Neural progenitor cell (in vitro differentiated cells): ENCODE measurements around the gene C19orf12. TPM values are rescaled to one million over a fixed set of nuclear protein-coding genes. Genes with fewer than 3 reads are reported as not detected.

Experiments
- DNase-seq: peaks from one replicate; pipeline ENCODE4 v3.0.0-alpha.2; 2016; ENCODE audit warnings: low spot score
- H2AFZ ChIP-seq: fragments of 200-600 bp; sonication (generic); replicated peaks from 2 replicates; pipeline ENCODE4 v1.6.1; 2016; ENCODE audit warnings: antibody characterized with exemption
- H3F3A ChIP-seq: fragments of 200-600 bp; sonication (generic); 2 replicates; pipeline ENCODE4 v1.6.1; 2016; ENCODE audit warnings: antibody characterized with exemption, low read depth
- H3K27ac ChIP-seq: fragments of 200-600 bp; sonication (generic); 2 replicates; pipeline ENCODE4 v1.5.1; 2016; ENCODE audit warnings: mild to moderate bottlenecking
- H3K27me3 ChIP-seq: fragments of 200-600 bp; sonication (generic); 2 replicates; pipeline ENCODE4 v1.6.1; 2016; ENCODE audit warnings: mild to moderate bottlenecking, moderate library complexity
- H3K36me3 ChIP-seq: fragments of 200-600 bp; sonication (generic); 2 replicates; pipeline ENCODE4 v1.5.1; 2016
- H3K4me1 ChIP-seq: fragments of 200-600 bp; sonication (generic); 2 replicates; pipeline ENCODE4 v1.6.1; 2016; ENCODE audit warnings: mixed run types
- H3K4me2 ChIP-seq: fragments of 200-600 bp; sonication (generic); 2 replicates; pipeline ENCODE4 v1.6.1; 2016
- H3K4me3 ChIP-seq: fragments of 200-600 bp; sonication (generic); 2 replicates; pipeline ENCODE4 v1.5.1; 2016
- H3K79me2 ChIP-seq: fragments of 200-600 bp; sonication (generic); 2 replicates; pipeline ENCODE4 v1.6.1; 2016; ENCODE audit warnings: low read depth
- H3K9ac ChIP-seq: fragments of 200-600 bp; sonication (generic); 2 replicates; pipeline ENCODE4 v1.6.1; 2016
- H3K9me3 ChIP-seq: fragments of 200-600 bp; sonication (generic); 2 replicates; pipeline ENCODE4 v1.5.1; 2016; ENCODE audit warnings: low read depth
- H4K20me1 ChIP-seq: fragments of 200-600 bp; sonication (generic); 2 replicates; pipeline ENCODE4 v1.6.1; 2016; ENCODE audit warnings: low read depth
- H3K27ac Mint-ChIP-seq: 3 replicates; pipeline ENCODE4 v1.8.0; 2021; ENCODE audit warnings: mixed read lengths
- H3K27me3 Mint-ChIP-seq: 2 replicates; pipeline ENCODE4 v1.8.0; 2022; ENCODE audit warnings: low read depth, mild to moderate bottlenecking, inconsistent platforms, moderate library complexity, mixed read lengths; ENCODE audit not compliant: insufficient read depth
- H3K36me3 Mint-ChIP-seq: 3 replicates; pipeline ENCODE4 v1.8.0; 2021; ENCODE audit warnings: mixed read lengths
- H3K4me1 Mint-ChIP-seq: 3 replicates; pipeline ENCODE4 v1.8.0; 2021; ENCODE audit warnings: mixed read lengths
- H3K4me3 Mint-ChIP-seq: 3 replicates; pipeline ENCODE4 v1.8.0; 2021; ENCODE audit warnings: mild to moderate bottlenecking, moderate library complexity, mixed read lengths
- H3K9me3 Mint-ChIP-seq: 3 replicates; pipeline ENCODE4 v1.8.0; 2020; ENCODE audit warnings: mixed read lengths
- EZH2 ChIP-seq: fragments of 200-600 bp; sonication (generic); IDR thresholded peaks from 2 replicates; pipeline ENCODE4 v1.6.1; 2017; ENCODE audit warnings: antibody characterized with exemption, mild to moderate bottlenecking, moderate library complexity
- EZH2phosphoT487 ChIP-seq: fragments of 200-600 bp; sonication (generic); IDR thresholded peaks from 2 replicates; pipeline ENCODE4 v1.6.1; 2017; ENCODE audit warnings: antibody characterized with exemption
- total RNA-seq: library from RNA; depleted of rRNA; stranded (reverse); fragments of >200 nt; gene quantifications from 2 replicates; pipeline ENCODE4 v1.2.3, GENCODE V29; 2015; ENCODE audit warnings: low replicate concordance
- TF ChIP-seq, protein P1 (sequence below): fragments of 200-600 bp; sonication (generic); IDR thresholded peaks from 2 replicates; pipeline ENCODE4 v1.5.1; 2017; ENCODE audit warnings: antibody characterized with exemption, mild to moderate bottlenecking

C19orf12 gene
- total RNA-seq, 1 donor from 2014 or later: 28.2 TPM

- Histone ChIP-seq H3K9me3 (no peaks in the 10 kb centered on the region), H3K79me2 (no peaks in the 10 kb centered on the region), H3K36me3 (no peaks in the 10 kb centered on the region), H3K4me1 (peaks cover 13% of the 10 kb centered on the region), H3F3A (peaks cover 22% of the 10 kb centered on the region), H3K27me3 (peaks cover 64% of the 10 kb centered on the region), H3K9ac (no peak overlapping the region), H2AFZ (peak overlapping the region; percentile 80), H3K4me2 (peak overlapping the region; percentile 89), H3K4me3 (peak overlapping the region; percentile 67), H4K20me1 (peaks cover 11% of the 10 kb centered on the region), H3K27ac (no peak overlapping the region)
- no peak overlapping the region for H3K27ac Mint-ChIP-seq
- peak overlapping the region; percentile 79 for H3K4me3 Mint-ChIP-seq
- H3K36me3 Mint-ChIP-seq: peaks cover 3% of the 10 kb centered on the region
- peaks cover 41% of the 10 kb centered on the region for H3K4me1 Mint-ChIP-seq
- peaks cover 22% of the 10 kb centered on the region for H3K27me3 Mint-ChIP-seq
- no peaks in the 10 kb centered on the region for H3K9me3 Mint-ChIP-seq
- peak; percentile 62 for DNase-seq
- TF ChIP-seq EZH2: peak; percentile 18
- TF ChIP-seq EZH2phosphoT487: no peak
- TF ChIP-seq, protein P1, sequence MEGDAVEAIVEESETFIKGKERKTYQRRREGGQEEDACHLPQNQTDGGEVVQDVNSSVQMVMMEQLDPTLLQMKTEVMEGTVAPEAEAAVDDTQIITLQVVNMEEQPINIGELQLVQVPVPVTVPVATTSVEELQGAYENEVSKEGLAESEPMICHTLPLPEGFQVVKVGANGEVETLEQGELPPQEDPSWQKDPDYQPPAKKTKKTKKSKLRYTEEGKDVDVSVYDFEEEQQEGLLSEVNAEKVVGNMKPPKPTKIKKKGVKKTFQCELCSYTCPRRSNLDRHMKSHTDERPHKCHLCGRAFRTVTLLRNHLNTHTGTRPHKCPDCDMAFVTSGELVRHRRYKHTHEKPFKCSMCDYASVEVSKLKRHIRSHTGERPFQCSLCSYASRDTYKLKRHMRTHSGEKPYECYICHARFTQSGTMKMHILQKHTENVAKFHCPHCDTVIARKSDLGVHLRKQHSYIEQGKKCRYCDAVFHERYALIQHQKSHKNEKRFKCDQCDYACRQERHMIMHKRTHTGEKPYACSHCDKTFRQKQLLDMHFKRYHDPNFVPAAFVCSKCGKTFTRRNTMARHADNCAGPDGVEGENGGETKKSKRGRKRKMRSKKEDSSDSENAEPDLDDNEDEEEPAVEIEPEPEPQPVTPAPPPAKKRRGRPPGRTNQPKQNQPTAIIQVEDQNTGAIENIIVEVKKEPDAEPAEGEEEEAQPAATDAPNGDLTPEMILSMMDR: no peak
Observed at GRCh38 chr19:29665826-29666577, 49.1 kb downstream of the C19orf12 start.

DNA sequence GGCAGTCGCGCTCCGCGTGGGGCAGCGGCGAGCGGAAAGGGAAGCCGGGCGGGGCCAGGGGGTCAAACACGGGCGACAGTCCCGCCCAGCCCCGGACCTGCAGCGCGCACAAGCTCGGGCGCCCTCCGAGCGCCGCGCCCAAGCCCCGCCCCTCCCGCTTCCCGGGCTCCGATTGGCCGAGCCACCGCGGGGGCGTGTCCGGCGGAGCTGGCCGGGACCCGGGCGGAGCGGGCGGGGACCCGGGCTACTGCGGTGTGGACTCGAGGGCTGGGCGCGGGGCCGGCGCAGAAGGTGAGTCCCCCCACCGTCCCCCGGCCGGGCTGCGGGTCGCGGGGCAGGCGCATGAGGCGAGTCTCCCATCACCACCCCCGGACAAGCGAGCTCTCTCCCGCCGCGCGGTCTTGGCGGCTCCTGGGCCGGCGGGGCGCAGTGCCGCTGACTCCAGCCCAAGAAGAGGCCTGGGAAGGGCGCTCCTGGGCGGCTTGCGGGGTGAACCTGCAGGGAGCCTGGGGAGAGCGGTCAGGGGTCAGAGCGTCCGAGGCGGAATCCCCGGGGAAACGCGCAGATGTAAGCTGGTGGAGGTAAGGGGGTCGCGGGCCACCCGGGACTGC lies 49.7 kb downstream of the C19orf12 start, which contains the start of gene PLEKHF1:
Gene PLEKHF1, plus strand, starts transcription at position 247 of the 611 bp plus-strand sequence. CDS start 8,379 bp downstream, outside the sequence.
- Histone ChIP-seq H3K36me3 (no peaks in the 10 kb centered on the region), H3K79me2 (no peaks in the 10 kb centered on the region), H3K9me3 (no peaks in the 10 kb centered on the region), H3K4me2 (peak within 1 kb of the TSS; percentile 89), H3K27me3 (peaks cover 64% of the 10 kb centered on the region), H3K4me3 (peak within 1 kb of the TSS; percentile 67), H3K9ac (no peak within 1 kb of the TSS), H3F3A (peaks cover 22% of the 10 kb centered on the region), H2AFZ (peak within 1 kb of the TSS; percentile 80), H3K4me1 (peaks cover 13% of the 10 kb centered on the region), H4K20me1 (peaks cover 11% of the 10 kb centered on the region), H3K27ac (no peak within 1 kb of the TSS)
- peak within 1 kb of the TSS; percentile 81 for H3K4me3 Mint-ChIP-seq
- H3K4me1 Mint-ChIP-seq: peaks cover 41% of the 10 kb centered on the region
- TF ChIP-seq, protein P1: no peak
- peak; percentile 64 for TF ChIP-seq EZH2
- peaks cover 21% of the 10 kb centered on the region for H3K27me3 Mint-ChIP-seq
- H3K27ac Mint-ChIP-seq: no peak within 1 kb of the TSS
- peaks cover 2% of the 10 kb centered on the region for H3K36me3 Mint-ChIP-seq
- no peaks in the 10 kb centered on the region for H3K9me3 Mint-ChIP-seq
- DNase-seq: peak; percentile 93

DNA sequence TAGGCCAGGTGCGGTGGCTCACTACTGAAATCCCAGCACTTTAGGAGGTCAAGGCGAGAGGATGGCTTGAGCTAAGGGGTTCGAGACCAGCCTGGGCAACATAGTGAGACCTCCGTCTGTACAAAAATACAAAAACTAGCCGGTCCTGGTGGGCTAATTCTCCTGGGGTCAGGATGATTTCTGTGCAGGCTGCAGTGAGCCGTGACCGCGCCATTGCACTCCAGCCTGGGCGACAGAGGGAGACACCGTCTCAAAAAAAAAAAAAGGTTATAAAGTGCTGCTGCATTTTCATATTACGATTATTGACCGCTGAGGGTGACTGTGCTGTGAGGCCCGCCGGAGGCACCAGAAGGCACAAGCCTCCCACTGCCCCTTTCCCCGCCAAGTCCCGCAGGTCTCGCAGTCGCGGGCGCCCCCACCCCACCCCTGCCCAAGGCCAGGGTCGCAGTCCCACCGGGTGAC lies 50.3 kb downstream of the C19orf12 start:
- Histone ChIP-seq H3K9me3 (no peaks in the 10 kb centered on the region), H3K4me1 (peaks cover 13% of the 10 kb centered on the region), H4K20me1 (peaks cover 11% of the 10 kb centered on the region), H3K36me3 (no peaks in the 10 kb centered on the region), H3K9ac (no peak overlapping the region), H3F3A (peaks cover 22% of the 10 kb centered on the region), H3K27me3 (peaks cover 64% of the 10 kb centered on the region), H3K79me2 (no peaks in the 10 kb centered on the region), H3K4me2 (peak overlapping the region; percentile 89), H2AFZ (peak overlapping the region; percentile 72), H3K27ac (no peak overlapping the region), H3K4me3 (peak overlapping the region; percentile 67)
- Mint-ChIP-seq H3K4me3 (peak overlapping the region; percentile 81), H3K9me3 (no peaks in the 10 kb centered on the region), H3K27ac (no peak overlapping the region), H3K27me3 (peaks cover 23% of the 10 kb centered on the region), H3K4me1 (peaks cover 40% of the 10 kb centered on the region), H3K36me3 (peaks cover 2% of the 10 kb centered on the region)
- TF ChIP-seq, protein P1: no peak
- no peak for TF ChIP-seq EZH2
- no peak for TF ChIP-seq EZH2phosphoT487
- no peak for DNase-seq
